GM19023 (cell line): ENCODE measurements around the gene DIAPH3.

Experiments used
- ATAC-seq: cut with Tn5 transposase; IDR thresholded peaks from one replicate; pipeline ENCODE4 v1.9.1; 2021; ENCODE audit warnings: mild to moderate bottlenecking, moderate library complexity; ENCODE audit not compliant: unreplicated experiment

Gene DIAPH3

GRCh38 chr13:60020288-60020687 lies 143.4 kb downstream of the DIAPH3 start:
- no peak for ATAC-seq

GRCh38 chr13:60019119-60019993 lies 144.4 kb downstream of the DIAPH3 start:
- peak; percentile 72 for ATAC-seq

GRCh38 chr13:60018536-60018935 lies 145.2 kb downstream of the DIAPH3 start:
- no peak for ATAC-seq

- ATAC-seq: no peak
These were observed 147.5 kb downstream of the DIAPH3 start for GRCh38 chr13:60016229-60016628.

GRCh38 chr13:60013166-60013565 lies 150.6 kb downstream of the DIAPH3 start:
- ATAC-seq: no peak

GRCh38 chr13:60012488-60012887 lies 151.2 kb downstream of the DIAPH3 start:
- ATAC-seq: no peak

- ATAC-seq: no peak
These were observed 154.2 kb downstream of the DIAPH3 start for GRCh38 chr13:60009300-60010253.

- no peak for ATAC-seq
These were observed 161.8 kb downstream of the DIAPH3 start for GRCh38 chr13:60001889-60002288.

GRCh38 chr13:60000976-60001375 lies 162.8 kb downstream of the DIAPH3 start:
- no peak for ATAC-seq

GRCh38 chr13:60000081-60000480 lies 163.6 kb downstream of the DIAPH3 start:
- ATAC-seq: no peak

- ATAC-seq: no peak
These were observed 165.8 kb downstream of the DIAPH3 start for GRCh38 chr13:59997976-59998375.

- no peak for ATAC-seq
These were observed 167.2 kb downstream of the DIAPH3 start for GRCh38 chr13:59996461-59996980.

GRCh38 chr13:59991395-59991794 lies 172.3 kb downstream of the DIAPH3 start:
- ATAC-seq: no peak

GRCh38 chr13:59982631-59983382 lies 180.9 kb downstream of the DIAPH3 start:
- no peak for ATAC-seq

GRCh38 chr13:59979589-59979988 lies 184.1 kb downstream of the DIAPH3 start:
- ATAC-seq: no peak

GRCh38 chr13:59978862-59979261 lies 184.9 kb downstream of the DIAPH3 start:
- no peak for ATAC-seq

- ATAC-seq: no peak
These were observed 186.9 kb downstream of the DIAPH3 start for GRCh38 chr13:59976856-59977255.

- ATAC-seq: no peak
These were observed 187.8 kb downstream of the DIAPH3 start for GRCh38 chr13:59975807-59976435.

- no peak for ATAC-seq
These were observed 192.9 kb downstream of the DIAPH3 start for GRCh38 chr13:59970847-59971246.

- ATAC-seq: no peak
These were observed 199.9 kb downstream of the DIAPH3 start for GRCh38 chr13:59963827-59964226.
